Measurements from ENCODE around the gene PRKCE. TPM values are rescaled to one million over a fixed set of nuclear protein-coding genes. Genes with fewer than 3 reads are reported as not detected.
A peak's percentile ranks its signal among the peaks of the same experiment; 100 is the strongest.

Gene PRKCE
- polyA plus RNA-seq, 3 donors = 1.3 to 7.7 (median 2.3) TPM

DNA sequence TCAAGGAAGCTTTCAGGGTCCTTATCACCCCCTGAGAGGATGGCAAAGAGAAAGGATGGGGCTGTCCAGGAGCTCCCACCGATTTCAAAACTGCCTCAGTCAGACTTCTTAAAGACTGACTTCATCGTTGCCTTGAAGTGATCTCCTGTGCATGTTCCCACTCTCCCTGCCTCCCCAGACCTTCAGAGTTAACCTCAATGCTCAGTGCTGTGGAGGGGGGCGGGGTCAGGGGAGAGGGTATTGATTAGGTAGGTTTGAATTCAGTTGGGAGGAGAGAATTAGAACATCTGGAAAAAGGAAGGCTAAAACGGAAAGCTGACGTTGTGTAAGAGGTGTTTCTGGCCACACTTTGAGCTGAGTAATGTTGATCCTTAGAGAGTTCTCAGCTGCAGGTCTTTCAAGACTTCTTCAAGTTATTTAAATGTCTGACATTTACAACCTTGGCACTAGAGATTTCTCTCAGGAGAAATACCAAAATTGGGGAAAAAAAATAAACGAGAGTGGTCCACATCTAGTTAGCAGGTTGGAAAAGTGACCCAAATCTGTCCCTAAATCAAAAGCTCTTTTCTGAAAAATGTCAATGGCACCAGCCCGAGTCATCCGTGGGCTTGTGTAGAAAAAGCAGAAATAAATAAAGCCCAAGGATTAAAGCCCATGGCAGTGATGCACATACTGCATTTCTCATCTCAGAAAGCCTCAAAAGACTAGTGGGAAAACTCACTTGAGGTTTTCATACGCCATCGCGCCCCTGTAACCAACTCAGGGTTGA, 511.0 kb downstream of the PRKCE start:
- H2AFZ ChIP-seq (ENCODE audit: insufficient read depth, low read depth, low read length, poor library complexity, severe bottlenecking) = no peak overlapping the region
- 62% methylated on average over 6 of the region's 11 CpGs for WGBS (ENCODE audit: insufficient coverage)
- Mint-ChIP-seq H3K4me1 (peaks cover 26% of the 10 kb centered on the region), H3K4me3 (no peak overlapping the region), H3K36me3 (peaks cover 32 to 51% of the 10 kb centered on the region in 2 donors), H3K27ac (peak overlapping the region in 5 of 7 donors; percentile 10 to 85 (median 58)), H3K27me3 (ENCODE audit: low read depth in 3 of 3) (peaks cover 0 to 2% (median 0%) of the 10 kb centered on the region in 3 donors), H3K9me3 (peaks cover 0 to 2% (median 0%) of the 10 kb centered on the region in 7 donors)
- intact Hi-C loops (cut with micrococcal nuclease) = no loop called here
- H3K36me3 ChIP-seq (replicated peaks in 1 of 2; ENCODE audit: control insufficient read depth in 1 of 2, insufficient read depth in 2 of 2, low read length in 2 of 2) = peaks cover 0 to 6% of the 10 kb centered on the region in 2 donors
- no peaks in the 10 kb centered on the region for H4K20me1 ChIP-seq (ENCODE audit: insufficient read depth, low read length)
- DNase-seq = peak in 1 of 3 donors; percentile 4
- H3K9ac ChIP-seq (ENCODE audit: insufficient read depth, low read length, poor library complexity, severe bottlenecking) = peak overlapping the region; percentile 4
- H3K27ac ChIP-seq (ENCODE audit: low read depth in 1 of 2, low read length in 2 of 2) = peak overlapping the region in 1 of 2 donors; percentile 7
- no peak for TF ChIP-seq CTCF (IDR thresholded peaks at IDR 0.05)
- H3K4me1 ChIP-seq (ENCODE audit: control insufficient read depth in 1 of 2, insufficient read depth in 2 of 2, low read length in 2 of 2) = peaks cover 7 to 19% of the 10 kb centered on the region in 2 donors
- H3K9me3 ChIP-seq (replicated peaks in 1 of 2; ENCODE audit: control insufficient read depth in 1 of 2, insufficient read depth in 1 of 2, low read length in 2 of 2) = no peaks in the 10 kb centered on the region
- H3K79me2 ChIP-seq (ENCODE audit: insufficient read depth, low read length) = no peaks in the 10 kb centered on the region
- no peak overlapping the region for H3K4me2 ChIP-seq (replicated peaks; ENCODE audit: extremely low read depth, low read length, poor library complexity, severe bottlenecking)
- H3K4me3 ChIP-seq (replicated peaks in 1 of 3; ENCODE audit: low read depth in 2 of 3, low read length in 3 of 3) = no peak overlapping the region
- H3K27me3 ChIP-seq (ENCODE audit: control insufficient read depth in 2 of 2, insufficient read depth in 2 of 2, low read length in 2 of 2) = no peaks in the 10 kb centered on the region

DNA sequence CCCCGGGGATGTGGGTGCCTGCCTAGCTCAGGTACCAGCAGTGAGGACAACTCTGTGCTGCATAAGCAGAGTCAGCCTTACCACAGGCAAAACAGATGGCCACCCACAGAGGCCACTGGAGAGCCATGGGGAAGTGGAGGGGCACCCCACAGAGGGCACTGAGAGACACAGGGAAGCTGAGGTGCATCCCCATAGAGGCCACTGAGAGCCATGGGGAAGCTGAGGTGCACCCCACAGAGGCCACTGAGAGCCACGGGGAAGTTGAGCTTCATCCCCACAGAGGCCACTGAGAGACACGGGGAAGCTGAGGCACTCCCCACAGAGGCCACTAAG, 511.6 kb downstream of the PRKCE start:
- Histone ChIP-seq H3K27me3 (ENCODE audit: control insufficient read depth in 2 of 2, insufficient read depth in 2 of 2, low read length in 2 of 2) (no peaks in the 10 kb centered on the region), H3K4me2 (replicated peaks; ENCODE audit: extremely low read depth, low read length, poor library complexity, severe bottlenecking) (no peak overlapping the region), H3K36me3 (replicated peaks in 1 of 2; ENCODE audit: control insufficient read depth in 1 of 2, insufficient read depth in 2 of 2, low read length in 2 of 2) (peaks cover 0 to 6% of the 10 kb centered on the region in 2 donors), H2AFZ (ENCODE audit: insufficient read depth, low read depth, low read length, poor library complexity, severe bottlenecking) (no peak overlapping the region), H3K79me2 (ENCODE audit: insufficient read depth, low read length) (no peaks in the 10 kb centered on the region), H3K9ac (ENCODE audit: insufficient read depth, low read length, poor library complexity, severe bottlenecking) (no peak overlapping the region), H3K27ac (ENCODE audit: low read depth in 1 of 2, low read length in 2 of 2) (peak overlapping the region in 1 of 2 donors; percentile 7), H3K4me3 (replicated peaks in 1 of 3; ENCODE audit: low read depth in 2 of 3, low read length in 3 of 3) (no peak overlapping the region), H3K9me3 (replicated peaks in 1 of 2; ENCODE audit: control insufficient read depth in 1 of 2, insufficient read depth in 1 of 2, low read length in 2 of 2) (no peaks in the 10 kb centered on the region), H4K20me1 (ENCODE audit: insufficient read depth, low read length) (no peaks in the 10 kb centered on the region), H3K4me1 (ENCODE audit: control insufficient read depth in 1 of 2, insufficient read depth in 2 of 2, low read length in 2 of 2) (peaks cover 7 to 19% of the 10 kb centered on the region in 2 donors)
- Mint-ChIP-seq H3K27ac (peak overlapping the region in 2 of 7 donors; percentile 37 to 41), H3K36me3 (peaks cover 32 to 48% of the 10 kb centered on the region in 2 donors), H3K4me1 (peaks cover 26% of the 10 kb centered on the region), H3K27me3 (ENCODE audit: low read depth in 3 of 3) (peaks cover 0 to 2% (median 1%) of the 10 kb centered on the region in 3 donors), H3K4me3 (no peak overlapping the region), H3K9me3 (peaks cover 0 to 2% (median 0%) of the 10 kb centered on the region in 7 donors)
- TF ChIP-seq CTCF (IDR thresholded peaks at IDR 0.05) = no peak
- peak; percentile 22 to 43 (median 27) for DNase-seq
- WGBS (ENCODE audit: insufficient coverage) = 44% methylated on average over 1 of the region's 3 CpGs
- intact Hi-C loops (cut with micrococcal nuclease) = no loop called here
